Stimulated activated naive CD8-positive, alpha-beta T cell treated with anti-CD3 and anti-CD28 coated beads, Interleukin-15, amount 100 ng/mL, for 72 hours (primary cell): ENCODE data around the gene HS6ST1.

Source experiments
- ATAC-seq: fragments of 150-1000 bp; cut with Tn5 transposase; 2 replicates; pipeline ENCODE4 v1.10.0; 2021; ENCODE audit warnings: mild to moderate bottlenecking, moderate library complexity
- DNase-seq, 2 donors: peaks; one replicate each; pipeline ENCODE4 v3.0.0; 2021 to 2022
- H3K27ac Mint-ChIP-seq, 2 donors: one replicate each; pipeline ENCODE4 v1.8.0; 2022; ENCODE audit warnings: mild to moderate bottlenecking in 2 of 2, mixed read lengths in 2 of 2, moderate library complexity in 2 of 2
- H3K27me3 Mint-ChIP-seq: one replicate; pipeline ENCODE4 v1.8.0; 2022; ENCODE audit warnings: mixed read lengths
- H3K4me1 Mint-ChIP-seq: one replicate; pipeline ENCODE4 v1.8.0; 2022; ENCODE audit warnings: mild to moderate bottlenecking, mixed read lengths
- H3K4me3 Mint-ChIP-seq, 2 donors: one replicate each; pipeline ENCODE4 v1.8.0; 2022; ENCODE audit warnings: mild to moderate bottlenecking in 2 of 2, mixed read lengths in 2 of 2, moderate library complexity in 1 of 2
- H3K9me3 Mint-ChIP-seq, 2 donors: one replicate each; pipeline ENCODE4 v1.8.0; 2022; ENCODE audit warnings: mixed read lengths in 2 of 2

Gene HS6ST1

GRCh38 chr2:128318776-128319464 is at the start of gene HS6ST1:
Gene HS6ST1, minus strand, starts transcription at chr2:128318868. Its CDS starts 305 bp downstream, at chr2:128318563.
- Mint-ChIP-seq H3K27ac (peak within 1 kb of the TSS in 1 of 2 donors; percentile 81), H3K9me3 (no peaks in the 10 kb centered on the region), H3K4me3 (peak within 1 kb of the TSS; percentile 95 to 99), H3K4me1 (peaks cover 50% of the 10 kb centered on the region), H3K27me3 (peaks cover 16% of the 10 kb centered on the region)
- peak; percentile 77 for ATAC-seq
- DNase-seq, result peak; percentile 87 to 89

GRCh38 chr2:128367601-128368359 is 49.1 kb upstream of the HS6ST1 start:
- H3K9me3 Mint-ChIP-seq, result no peaks in the 10 kb centered on the region
- ATAC-seq (no peak), DNase-seq (no peak)
- peaks cover 10% of the 10 kb centered on the region for H3K4me1 Mint-ChIP-seq
- no peak overlapping the region for H3K27ac Mint-ChIP-seq
- H3K27me3 Mint-ChIP-seq, result peaks cover 58% of the 10 kb centered on the region
- H3K4me3 Mint-ChIP-seq, result no peak overlapping the region

GRCh38 chr2:128366713-128367511 is 48.2 kb upstream of the HS6ST1 start:
- DNase-seq (no peak), ATAC-seq (no peak)
- H3K4me1 Mint-ChIP-seq, result peaks cover under 1% of the 10 kb centered on the region
- no peak overlapping the region for H3K4me3 Mint-ChIP-seq
- H3K9me3 Mint-ChIP-seq, result no peaks in the 10 kb centered on the region
- H3K27ac Mint-ChIP-seq, result no peak overlapping the region
- H3K27me3 Mint-ChIP-seq, result peaks cover 57% of the 10 kb centered on the region

GRCh38 chr2:128365217-128365905 is 46.7 kb upstream of the HS6ST1 start:
- H3K4me3 Mint-ChIP-seq, result no peak overlapping the region
- H3K27me3 Mint-ChIP-seq, result peaks cover 52% of the 10 kb centered on the region
- H3K4me1 Mint-ChIP-seq, result no peaks in the 10 kb centered on the region
- H3K9me3 Mint-ChIP-seq, result no peaks in the 10 kb centered on the region
- DNase-seq (no peak), ATAC-seq (no peak)
- H3K27ac Mint-ChIP-seq, result peak overlapping the region in 1 of 2 donors; percentile 25

GRCh38 chr2:128364441-128364911 is 45.8 kb upstream of the HS6ST1 start:
- ATAC-seq (no peak), DNase-seq (no peak)
- Mint-ChIP-seq H3K4me3 (no peak overlapping the region), H3K9me3 (no peaks in the 10 kb centered on the region), H3K27me3 (peaks cover 50% of the 10 kb centered on the region), H3K27ac (no peak overlapping the region), H3K4me1 (no peaks in the 10 kb centered on the region)

GRCh38 chr2:128363934-128364361 is 45.3 kb upstream of the HS6ST1 start:
- peaks cover 45% of the 10 kb centered on the region for H3K27me3 Mint-ChIP-seq
- ATAC-seq, result no peak
- no peaks in the 10 kb centered on the region for H3K9me3 Mint-ChIP-seq
- no peaks in the 10 kb centered on the region for H3K4me1 Mint-ChIP-seq
- H3K27ac Mint-ChIP-seq, result no peak overlapping the region
- no peak for DNase-seq
- H3K4me3 Mint-ChIP-seq, result no peak overlapping the region

- DNase-seq, result no peak
- H3K9me3 Mint-ChIP-seq, result no peaks in the 10 kb centered on the region
- H3K4me3 Mint-ChIP-seq, result no peak overlapping the region
- H3K27me3 Mint-ChIP-seq, result peaks cover 41% of the 10 kb centered on the region
- H3K27ac Mint-ChIP-seq, result no peak overlapping the region
- no peak for ATAC-seq
- H3K4me1 Mint-ChIP-seq, result no peaks in the 10 kb centered on the region
These were observed 44.2 kb upstream of the HS6ST1 start for GRCh38 chr2:128362889-128363228.

- Mint-ChIP-seq H3K4me3 (no peak overlapping the region), H3K27me3 (peaks cover 46% of the 10 kb centered on the region), H3K4me1 (no peaks in the 10 kb centered on the region), H3K27ac (peak overlapping the region in 1 of 2 donors; percentile 16), H3K9me3 (no peaks in the 10 kb centered on the region)
- DNase-seq (no peak), ATAC-seq (no peak)
These were observed 43.7 kb upstream of the HS6ST1 start for GRCh38 chr2:128362176-128362888.

GRCh38 chr2:128361376-128362131 is 42.9 kb upstream of the HS6ST1 start:
- H3K27me3 Mint-ChIP-seq, result peaks cover 46% of the 10 kb centered on the region
- H3K4me1 Mint-ChIP-seq, result no peaks in the 10 kb centered on the region
- H3K27ac Mint-ChIP-seq, result no peak overlapping the region
- ATAC-seq, result peak; percentile 15
- no peaks in the 10 kb centered on the region for H3K9me3 Mint-ChIP-seq
- H3K4me3 Mint-ChIP-seq, result no peak overlapping the region
- DNase-seq, result no peak

GRCh38 chr2:128360711-128361110 is 42.0 kb upstream of the HS6ST1 start:
- ATAC-seq (no peak), DNase-seq (no peak)
- Mint-ChIP-seq H3K27ac (no peak overlapping the region), H3K4me3 (no peak overlapping the region), H3K9me3 (no peaks in the 10 kb centered on the region), H3K27me3 (peaks cover 45% of the 10 kb centered on the region), H3K4me1 (no peaks in the 10 kb centered on the region)

GRCh38 chr2:128359841-128360240 is 41.2 kb upstream of the HS6ST1 start:
- no peaks in the 10 kb centered on the region for H3K4me1 Mint-ChIP-seq
- ATAC-seq (no peak), DNase-seq (no peak)
- H3K27ac Mint-ChIP-seq, result no peak overlapping the region
- no peaks in the 10 kb centered on the region for H3K9me3 Mint-ChIP-seq
- peaks cover 37% of the 10 kb centered on the region for H3K27me3 Mint-ChIP-seq
- no peak overlapping the region for H3K4me3 Mint-ChIP-seq

- ATAC-seq, result no peak
- Mint-ChIP-seq H3K4me1 (no peaks in the 10 kb centered on the region), H3K27ac (peak overlapping the region in 1 of 2 donors; percentile 74), H3K9me3 (no peaks in the 10 kb centered on the region), H3K27me3 (peaks cover 32% of the 10 kb centered on the region), H3K4me3 (no peak overlapping the region)
- DNase-seq, result peak in 1 of 2 donors; percentile 6
These were observed 40.5 kb upstream of the HS6ST1 start for GRCh38 chr2:128358941-128359731.

- ATAC-seq (no peak), DNase-seq (peak in 1 of 2 donors; percentile 3)
- H3K9me3 Mint-ChIP-seq, result no peaks in the 10 kb centered on the region
- peaks cover 32% of the 10 kb centered on the region for H3K27me3 Mint-ChIP-seq
- H3K27ac Mint-ChIP-seq, result no peak overlapping the region
- H3K4me3 Mint-ChIP-seq, result no peak overlapping the region
- no peaks in the 10 kb centered on the region for H3K4me1 Mint-ChIP-seq
These were observed 39.1 kb upstream of the HS6ST1 start for GRCh38 chr2:128357506-128358370.
